ENCODE results near the gene PTPRT.

PTPRT gene

DNA sequence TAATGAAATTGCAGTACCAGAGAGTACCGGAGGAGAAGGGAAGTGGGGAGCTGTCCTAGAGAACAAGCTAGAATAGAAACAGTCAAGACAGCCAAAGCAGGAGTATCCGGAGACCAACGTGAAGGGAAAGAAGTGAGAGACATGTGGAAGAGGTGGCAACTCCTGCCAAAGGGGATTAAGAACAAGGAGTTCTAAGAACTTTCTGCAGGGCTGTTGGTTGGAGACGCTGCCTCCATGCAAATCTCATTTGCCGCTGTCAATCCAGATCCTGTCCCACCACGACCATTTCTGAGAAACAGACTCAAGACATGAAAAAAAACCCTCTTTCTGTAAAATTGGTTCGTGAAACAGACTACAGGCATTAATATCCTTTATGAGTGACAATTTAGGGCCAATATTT, 595.7 kb downstream of the PTPRT start:
- in situ Hi-C loops (cut with MboI; ENCODE audit: low sequenced_read_pairs, unreplicated experiment): no loop called here
- TF ChIP-seq CTCF (IDR thresholded peaks at IDR 0.05; ENCODE audit: borderline replicate concordance, control extremely low read depth, extremely low read depth, insufficient read depth, missing control alignments): no peak
- DNase-seq (ENCODE audit: low spot score): no peak

DNA sequence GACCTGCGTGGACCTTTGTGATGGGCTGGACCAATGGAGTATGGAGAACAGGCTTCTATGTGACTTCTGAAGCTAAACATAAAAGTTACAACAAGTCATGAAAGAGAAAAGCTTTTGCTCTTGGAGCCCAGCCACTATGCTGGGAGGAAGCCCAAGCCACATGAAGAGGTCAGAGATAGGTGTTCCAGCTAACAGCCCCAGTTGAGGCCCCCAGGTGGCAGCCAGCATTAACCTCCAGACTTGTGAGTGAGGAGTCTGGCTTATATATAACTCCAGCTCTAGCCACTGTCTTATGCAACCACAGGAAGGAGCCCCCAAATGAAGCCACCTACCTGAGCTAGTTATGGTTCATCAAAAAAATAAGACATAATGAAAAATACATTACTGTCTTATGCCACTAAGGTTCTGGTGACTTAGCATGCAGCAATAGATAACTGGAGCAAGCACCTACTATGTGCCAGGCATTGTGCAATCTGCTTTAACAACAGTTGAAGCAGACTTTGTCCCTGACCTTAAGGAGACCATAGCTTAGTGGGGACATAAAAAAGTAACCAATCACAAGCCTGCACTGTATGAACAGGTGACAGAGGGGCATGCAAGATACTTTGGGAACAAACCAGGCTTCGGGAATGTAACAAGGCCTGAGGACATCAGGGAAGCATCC, 599.6 kb downstream of the PTPRT start:
- DNase-seq (ENCODE audit: low spot score): no peak
- in situ Hi-C loops (cut with MboI; ENCODE audit: low sequenced_read_pairs, unreplicated experiment): no loop called here
- no peak for TF ChIP-seq CTCF (IDR thresholded peaks at IDR 0.05; ENCODE audit: borderline replicate concordance, control extremely low read depth, extremely low read depth, insufficient read depth, missing control alignments)

DNA sequence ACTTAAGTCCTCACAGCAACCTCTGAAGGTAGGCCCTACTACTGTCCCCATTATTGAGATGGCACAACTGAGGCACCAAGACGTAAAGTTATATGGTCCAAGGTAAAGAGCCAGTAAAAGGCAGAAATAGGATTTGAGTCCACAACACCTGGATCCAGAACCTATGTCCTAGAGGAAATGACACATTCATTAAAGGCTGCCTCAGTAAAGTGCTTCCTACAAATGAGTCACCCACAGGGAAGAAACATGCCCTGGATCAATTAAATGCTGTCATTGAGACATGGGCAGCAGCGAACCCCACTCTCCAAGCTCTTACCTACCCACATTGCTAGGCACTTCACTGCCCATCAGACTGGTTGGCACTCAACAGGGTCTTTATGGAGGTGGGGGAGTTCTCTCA, 600.9 kb downstream of the PTPRT start:
- no peak for TF ChIP-seq CTCF (IDR thresholded peaks at IDR 0.05; ENCODE audit: borderline replicate concordance, control extremely low read depth, extremely low read depth, insufficient read depth, missing control alignments)
- in situ Hi-C loops (cut with MboI; ENCODE audit: low sequenced_read_pairs, unreplicated experiment): no loop called here
- DNase-seq (ENCODE audit: low spot score): no peak

DNA sequence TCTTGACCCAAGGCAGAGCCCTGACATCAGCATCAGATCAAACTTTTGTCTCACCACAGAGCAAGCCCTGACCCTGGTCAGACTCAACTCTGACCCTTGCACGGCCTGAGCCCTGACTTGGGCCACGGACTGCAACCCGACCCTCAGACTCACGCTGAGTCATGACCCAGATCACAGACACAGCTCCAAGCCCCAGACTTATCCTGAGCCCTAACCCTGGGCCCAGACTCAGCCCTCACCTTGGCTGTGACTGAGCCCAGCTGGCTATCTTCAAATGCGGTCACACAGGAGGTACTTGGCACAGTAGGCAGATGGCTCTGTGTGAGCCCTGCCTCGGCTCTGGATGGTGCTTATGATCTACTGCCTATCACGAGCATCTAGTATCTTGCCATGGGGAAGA, 602.3 kb downstream of the PTPRT start:
- DNase-seq (ENCODE audit: low spot score): no peak
- in situ Hi-C loops (cut with MboI; ENCODE audit: low sequenced_read_pairs, unreplicated experiment): no loop called here
- no peak for TF ChIP-seq CTCF (IDR thresholded peaks at IDR 0.05; ENCODE audit: borderline replicate concordance, control extremely low read depth, extremely low read depth, insufficient read depth, missing control alignments)

DNA sequence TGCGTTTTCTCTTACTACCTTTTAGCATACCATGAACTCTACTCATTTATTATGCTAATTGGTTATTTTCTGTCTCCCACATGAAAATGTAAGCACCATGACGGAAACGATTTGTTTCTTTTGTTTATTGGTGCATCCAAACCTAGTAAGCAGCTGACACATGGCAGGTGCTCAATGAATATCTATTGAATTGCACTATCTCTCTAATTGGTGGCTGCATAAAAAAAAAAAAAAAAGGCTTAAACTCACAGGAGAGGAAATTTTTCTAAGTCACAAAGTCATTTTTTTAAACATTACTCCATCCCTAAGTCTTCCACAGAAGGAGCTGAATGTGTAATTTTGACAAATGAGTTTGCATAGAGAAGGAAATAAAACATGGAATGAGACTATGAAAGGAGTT, 608.4 kb downstream of the PTPRT start:
- no peak for TF ChIP-seq CTCF (IDR thresholded peaks at IDR 0.05; ENCODE audit: borderline replicate concordance, control extremely low read depth, extremely low read depth, insufficient read depth, missing control alignments)
- no peak for DNase-seq (ENCODE audit: low spot score)
- in situ Hi-C loops (cut with MboI; ENCODE audit: low sequenced_read_pairs, unreplicated experiment): no loop called here

GRCh38 chr20:42576167-42576566, 613.5 kb downstream of the PTPRT start:
- TF ChIP-seq CTCF (IDR thresholded peaks at IDR 0.05; ENCODE audit: borderline replicate concordance, control extremely low read depth, extremely low read depth, insufficient read depth, missing control alignments): no peak
- in situ Hi-C loops (cut with MboI; ENCODE audit: low sequenced_read_pairs, unreplicated experiment): no loop called here
- DNase-seq (ENCODE audit: low spot score): no peak

Data from GM13976 (cell line).